Activated CD8-positive, alpha-beta memory T cell treated with anti-CD3 and anti-CD28 coated beads for 36 hours (primary cell): ENCODE measurements around the gene ACOT8. TPM values are rescaled to one million over a fixed set of nuclear protein-coding genes. Genes with fewer than 3 reads are reported as not detected.
"Not testable (repeated sequence)": the region's sequence is repeated elsewhere in the genome, so short reads cannot be mapped to it uniquely, and the experiment has no call there.

Experiments used
- CTCF ChIA-PET: fragments of 350-600 bp; sonication (Branson Sonifier 250); formaldehyde crosslinking; loops from one replicate; lab custom pipeline; 2021; ENCODE audit warnings: antibody characterized with exemption; lab: Charles Lee
- POLR2A ChIA-PET: fragments of 350-600 bp; sonication (Branson Sonifier 250); formaldehyde crosslinking; loops from one replicate; lab custom pipeline; 2021; ENCODE audit warnings: antibody characterized with exemption; lab: Charles Lee
- total RNA-seq, 2 experiments: library from RNA; stranded (reverse); gene quantifications; one replicate each; pipeline ENCODE4 v1.2.3, GENCODE V29; 2021

Gene ACOT8
- total RNA-seq: 10 to 100 TPM; 24.0 TPM

- ChIA-PET CTCF (interaction anchor here (0.7 to 1.3 kb wide), 2 partner anchors 24 kb away, joined by 3 read pairs; partner anchors contain the start of gene ZSWIM1), POLR2A (interaction anchor here (0.9 to 2.2 kb wide), 2 partner anchors 24 to 33 kb away, joined by 3 to 5 read pairs; partner anchors contain the start of gene ZSWIM1)
Observed at GRCh38 chr20:45857114-45857881, at the start of gene ACOT8, which contains the start of gene ZSWIM3. Gene ACOT8, minus strand, starts transcription at chr20:45857392. Its CDS starts 77 bp downstream, at chr20:45857315. Gene ZSWIM3, plus strand, starts transcription at chr20:45857614. Its CDS starts 212 bp downstream, at chr20:45857826.

DNA sequence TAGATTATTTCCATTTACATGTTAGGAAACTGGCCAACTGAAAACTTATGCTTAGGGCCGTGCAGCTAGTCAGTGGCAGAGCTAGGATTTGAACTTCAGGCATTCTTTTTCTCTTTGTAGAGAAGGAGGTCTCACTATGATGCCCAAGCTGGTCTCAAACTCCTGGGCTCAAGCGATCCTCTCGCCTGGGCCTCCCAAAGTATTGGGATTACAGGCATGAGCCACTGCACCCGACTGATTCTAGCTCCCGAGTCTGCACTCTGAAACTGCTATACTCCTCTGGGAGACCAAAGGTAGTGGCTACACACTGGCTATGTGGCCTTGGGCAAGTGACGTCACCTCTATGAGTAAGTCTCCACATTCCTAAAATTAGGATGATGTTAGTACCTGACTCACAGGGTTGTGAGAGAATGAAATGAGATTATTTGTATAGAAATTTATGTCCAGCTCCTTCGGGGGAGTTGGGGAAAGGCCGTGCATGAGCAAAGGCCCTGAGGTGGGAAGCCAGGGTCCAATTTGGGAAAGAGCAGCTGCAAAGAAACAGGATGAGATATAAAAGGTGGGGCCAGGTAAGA is 48.4 kb upstream of the ACOT8 start:
- POLR2A ChIA-PET: no interaction called here
- CTCF ChIA-PET: no interaction called here

DNA sequence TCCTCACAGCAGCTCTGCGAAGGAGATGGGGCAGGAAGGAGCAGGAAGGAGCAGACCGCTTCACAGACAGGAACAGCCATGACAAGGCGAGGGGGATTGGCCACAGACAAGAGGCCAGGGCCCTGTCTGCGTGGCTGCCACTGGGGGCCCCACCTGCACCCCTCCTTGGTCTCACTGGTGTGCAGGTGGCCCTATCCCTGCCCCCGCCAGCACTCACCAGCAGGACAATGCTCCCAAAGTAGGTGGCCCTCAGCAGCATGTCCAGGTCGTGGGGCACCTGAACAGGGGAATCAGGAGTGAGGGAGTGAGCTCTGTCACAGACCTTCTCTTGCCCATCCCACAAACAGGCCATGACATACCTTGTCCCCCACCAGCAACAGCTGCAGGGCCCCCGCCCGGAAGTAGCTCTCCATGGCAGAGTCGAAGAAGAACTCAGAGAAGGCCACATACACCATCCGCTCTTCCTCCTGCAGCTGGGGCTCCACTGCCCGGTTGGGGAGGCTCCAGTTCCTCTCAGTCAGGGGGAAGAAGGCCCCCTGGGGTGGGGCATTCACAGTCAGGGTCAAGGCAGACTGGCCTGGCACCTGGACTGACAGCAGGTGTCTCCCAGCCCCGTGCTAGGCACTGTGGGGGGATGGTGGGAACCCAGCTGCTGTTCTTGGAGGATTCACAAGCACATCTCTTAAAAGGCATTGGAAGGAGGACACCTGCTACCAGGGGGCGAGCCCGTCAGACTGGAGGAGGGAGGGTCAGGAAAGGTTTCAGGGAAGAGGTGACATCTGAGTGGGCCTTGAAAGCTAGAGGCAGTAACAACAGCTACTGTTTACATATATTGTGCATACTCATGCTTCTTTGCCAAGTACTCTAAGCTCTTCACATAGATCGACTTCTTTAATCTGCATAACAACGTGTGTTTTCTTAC is 47.7 kb upstream of the ACOT8 start:
- ChIA-PET CTCF (no interaction called here), POLR2A (no interaction called here)

DNA sequence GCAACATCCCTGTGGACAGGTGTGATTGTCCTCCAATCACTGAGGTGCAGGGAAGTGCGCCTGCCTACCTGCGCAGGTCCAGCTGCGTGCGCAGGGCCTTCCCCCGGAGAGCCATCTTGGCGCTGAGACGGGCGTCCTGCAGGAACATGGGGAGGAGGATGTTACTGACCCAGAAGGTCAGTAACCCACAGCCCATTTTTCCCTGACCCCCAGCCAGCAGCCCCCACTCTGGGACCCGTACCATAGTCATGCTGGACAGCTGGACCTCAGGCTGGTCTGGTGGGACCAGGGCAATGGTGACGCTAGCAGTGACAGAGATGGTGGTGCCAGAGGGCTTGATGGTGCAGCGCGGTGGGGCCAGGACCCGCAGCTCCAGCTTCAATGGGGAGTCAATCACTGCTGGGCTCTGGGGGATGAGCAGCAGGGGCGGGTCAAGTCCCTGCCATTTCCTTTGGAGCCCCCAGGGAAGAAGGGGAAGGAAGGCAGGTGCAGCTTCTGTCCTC is 45.1 kb upstream of the ACOT8 start:
- ChIA-PET POLR2A (interaction anchor here (0.7 kb wide), 1 partner anchor 9 kb away, joined by 3 read pairs; no protein-coding TSS in a partner anchor), CTCF (interaction anchor here (0.6 kb wide), 1 partner anchor 102 kb away, joined by 3 read pairs; no protein-coding TSS in a partner anchor)

- CTCF ChIA-PET, POLR2A ChIA-PET: not testable (repeated sequence)
Observed at GRCh38 chr20:45901332-45901731, 44.1 kb upstream of the ACOT8 start.

- CTCF ChIA-PET: no interaction called here
- POLR2A ChIA-PET: no interaction called here
Observed at GRCh38 chr20:45899046-45899835, 42.0 kb upstream of the ACOT8 start.

GRCh38 chr20:45898285-45898684 is 41.1 kb upstream of the ACOT8 start:
- POLR2A ChIA-PET: interaction anchor here (0.5 kb wide), 1 partner anchor 22 kb away, joined by 3 read pairs; no protein-coding TSS in a partner anchor

GRCh38 chr20:45897692-45898091 is 40.5 kb upstream of the ACOT8 start:
- POLR2A ChIA-PET: interaction anchor here (0.6 kb wide), 1 partner anchor 83 kb away, joined by 5 read pairs; no protein-coding TSS in a partner anchor
- CTCF ChIA-PET: interaction anchor here (1.0 kb wide), 1 partner anchor 8 kb away, joined by 3 read pairs; no protein-coding TSS in a partner anchor

More at GRCh38 chr20:45898285-45898684, 41.1 kb upstream of the ACOT8 start:
- CTCF ChIA-PET: interaction anchor here (1.0 kb wide), 1 partner anchor 8 kb away, joined by 3 read pairs; no protein-coding TSS in a partner anchor

DNA sequence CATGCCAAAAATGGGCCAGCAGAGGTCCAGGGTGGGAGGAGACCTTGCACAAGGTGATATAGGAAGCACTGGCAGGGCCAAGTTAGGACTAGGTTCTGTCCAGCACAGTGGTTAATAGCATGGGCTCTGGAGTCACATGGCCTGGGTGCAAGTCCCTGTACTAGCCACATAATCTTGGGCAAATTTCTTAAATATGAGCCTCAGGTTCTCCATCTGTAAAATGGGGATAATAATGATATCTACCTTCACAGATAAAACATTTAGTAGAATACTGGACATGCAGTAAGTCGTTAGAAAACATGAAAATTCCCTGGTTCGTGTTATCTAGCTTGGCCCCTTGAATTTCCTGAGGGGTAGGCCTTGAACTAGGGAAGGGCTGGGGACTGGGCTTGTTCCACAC is 40.1 kb upstream of the ACOT8 start:
- ChIA-PET CTCF (no interaction called here), POLR2A (interaction anchor here (0.6 kb wide), 1 partner anchor 82 kb away, joined by 5 read pairs; no protein-coding TSS in a partner anchor)

- POLR2A ChIA-PET: no interaction called here
Observed at GRCh38 chr20:45896641-45897161, 39.5 kb upstream of the ACOT8 start.

GRCh38 chr20:45894797-45895196 is 37.6 kb upstream of the ACOT8 start:
- CTCF ChIA-PET: no interaction called here
- POLR2A ChIA-PET: no interaction called here

More at GRCh38 chr20:45896641-45897161, 39.5 kb upstream of the ACOT8 start:
- CTCF ChIA-PET: no interaction called here

GRCh38 chr20:45893831-45894230 is 36.6 kb upstream of the ACOT8 start:
- ChIA-PET POLR2A (no interaction called here), CTCF (interaction anchor here (1.1 kb wide), 1 partner anchor 118 kb away, joined by 3 read pairs; no protein-coding TSS in a partner anchor)

DNA sequence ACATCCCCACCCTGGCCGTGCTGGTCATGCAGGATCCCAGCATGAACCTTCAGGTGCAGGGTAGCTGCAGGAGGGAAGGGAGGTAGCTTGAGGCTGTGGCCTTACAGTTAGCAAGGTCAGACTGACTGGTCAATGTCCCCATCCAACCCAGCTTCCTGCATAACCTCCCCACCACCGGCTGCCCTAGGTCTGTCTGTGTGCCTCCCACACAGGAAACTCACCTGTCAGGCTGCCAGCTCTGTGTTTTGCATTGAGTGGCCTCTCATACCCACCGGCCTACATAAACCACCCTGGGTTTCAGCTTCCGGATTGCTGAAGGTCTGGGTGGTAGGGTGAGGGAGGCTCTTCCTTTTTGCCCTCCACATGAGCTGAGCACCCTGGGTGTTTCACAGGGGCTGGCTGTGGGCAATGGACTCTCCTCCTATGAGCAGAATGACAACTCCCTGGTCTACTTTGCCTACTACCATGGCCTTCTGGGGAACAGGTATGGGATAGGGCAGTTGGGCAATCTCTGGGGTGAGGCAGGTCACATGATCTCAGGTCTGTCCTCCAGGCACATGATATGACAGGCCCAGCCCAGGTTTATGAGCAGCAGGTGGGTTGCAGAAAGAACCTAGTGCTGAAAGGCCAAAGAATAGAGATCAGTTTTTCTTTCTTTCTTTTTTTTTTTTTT is 35.8 kb upstream of the ACOT8 start:
- POLR2A ChIA-PET: interaction anchor here (0.8 to 1.4 kb wide), 3 partner anchors 9 to 80 kb away, joined by 3 to 7 read pairs (median 3); partner anchors contain the start of genes PCIF1 and ZNF335

GRCh38 chr20:45892049-45892825 is 35.0 kb upstream of the ACOT8 start:
- CTCF ChIA-PET: interaction anchor here (1.0 to 1.4 kb wide), 2 partner anchors 17 to 70 kb away, joined by 4 read pairs; no protein-coding TSS in a partner anchor
- POLR2A ChIA-PET: interaction anchor here (1.0 to 1.4 kb wide), 2 partner anchors 42 to 80 kb away, joined by 3 to 7 read pairs; partner anchors contain the start of genes PCIF1 and ZNF335

More for the DNA sequence above, 35.8 kb upstream of the ACOT8 start:
- CTCF ChIA-PET: interaction anchor here (0.6 to 1.1 kb wide), 2 partner anchors 31 to 119 kb away, joined by 3 to 4 read pairs; no protein-coding TSS in a partner anchor
